Prostate gland (tissue), 2 donors: ENCODE measurements around the gene ATF7IP2.
A peak's percentile ranks its signal among the peaks of the same experiment; 100 is the strongest.

ENCODE experiments used
- CTCF ChIP-seq, 4 experiments: fragments of 200-600 bp in 2 of 4; fragments of 450-650 bp in 2 of 4; sonication (generic) in 2 of 4; IDR thresholded peaks; 1 replicate in 3 of 4; 2 replicates in 1 of 4; pipeline ENCODE4 v1.5.1; 2016 to 2019; ENCODE audit warnings: antibody characterized with exemption in 4 of 4, mild to moderate bottlenecking in 2 of 4, moderate library complexity in 2 of 4
- POLR2A ChIP-seq: fragments of 450-650 bp; IDR thresholded peaks from one replicate; pipeline ENCODE4 v1.6.1; 2016; ENCODE audit warnings: antibody characterized with exemption, mild to moderate bottlenecking
- POLR2AphosphoS5 ChIP-seq: sonication (generic); formaldehyde crosslinking; IDR thresholded peaks from one replicate; pipeline ENCODE4 v1.6.1; 2017; ENCODE audit warnings: antibody characterized with exemption

GRCh38 chr16:10385725-10386516, at the start of gene ATF7IP2:
- TF ChIP-seq CTCF (IDR thresholded peaks at IDR 0.05), result no peak
- peak; percentile 84 for TF ChIP-seq POLR2AphosphoS5
- TF ChIP-seq POLR2A, result peak; percentile 54
